ENCODE measurements around the gene MPP4.
A peak's percentile ranks its signal among the peaks of the same experiment; 100 is the strongest.

Gene MPP4

GRCh38 chr2:201698588-201699226 is at the start of gene MPP4:
Gene MPP4, minus strand, starts transcription at chr2:201698644. Its CDS starts 4,690 bp downstream, at chr2:201693954.
- no peak for TF ChIP-seq CTCF (IDR thresholded peaks at IDR 0.05; ENCODE audit: low read depth, low read length)
- H3K4me3 ChIP-seq (replicated peaks in 1 of 2; ENCODE audit: low read depth in 2 of 2, low read length in 2 of 2), result peak within 1 kb of the TSS in 1 of 2 donors; percentile 24
- peak; percentile 26 to 69 for DNase-seq (ENCODE audit: low read depth in 2 of 2)

GRCh38 chr2:201746551-201746950 is 48.1 kb upstream of the MPP4 start:
- DNase-seq (ENCODE audit: low read depth in 2 of 2), result no peak
- no peak for TF ChIP-seq CTCF (IDR thresholded peaks at IDR 0.05; ENCODE audit: low read depth, low read length)

GRCh38 chr2:201735486-201735885 is 37.0 kb upstream of the MPP4 start:
- DNase-seq (ENCODE audit: low read depth in 2 of 2), result peak in 1 of 2 donors; percentile 12
- H3K4me3 ChIP-seq (replicated peaks in 1 of 2; ENCODE audit: low read depth in 2 of 2, low read length in 2 of 2), result no peak overlapping the region
- TF ChIP-seq CTCF (IDR thresholded peaks at IDR 0.05; ENCODE audit: low read depth, low read length), result no peak

More at GRCh38 chr2:201746551-201746950, 48.1 kb upstream of the MPP4 start:
- no peak overlapping the region for H3K4me3 ChIP-seq (replicated peaks in 1 of 2; ENCODE audit: low read depth in 2 of 2, low read length in 2 of 2)

GRCh38 chr2:201734111-201734510 is 35.7 kb upstream of the MPP4 start:
- no peak for DNase-seq (ENCODE audit: low read depth in 2 of 2)
- TF ChIP-seq CTCF (IDR thresholded peaks at IDR 0.05; ENCODE audit: low read depth, low read length), result no peak
- no peak overlapping the region for H3K4me3 ChIP-seq (replicated peaks in 1 of 2; ENCODE audit: low read depth in 2 of 2, low read length in 2 of 2)

GRCh38 chr2:201733544-201733943 is 35.1 kb upstream of the MPP4 start:
- peak in 1 of 2 donors; percentile 17 for DNase-seq (ENCODE audit: low read depth in 2 of 2)
- TF ChIP-seq CTCF (IDR thresholded peaks at IDR 0.05; ENCODE audit: low read depth, low read length), result no peak
- H3K4me3 ChIP-seq (replicated peaks in 1 of 2; ENCODE audit: low read depth in 2 of 2, low read length in 2 of 2), result no peak overlapping the region

- no peak for TF ChIP-seq CTCF (IDR thresholded peaks at IDR 0.05; ENCODE audit: low read depth, low read length)
- no peak for DNase-seq (ENCODE audit: low read depth in 2 of 2)
- H3K4me3 ChIP-seq (replicated peaks in 1 of 2; ENCODE audit: low read depth in 2 of 2, low read length in 2 of 2), result no peak overlapping the region
Measured at GRCh38 chr2:201730651-201731285, 32.3 kb upstream of the MPP4 start.

Data from cardiac fibroblast (primary cell).